Osteocyte (in vitro differentiated cells): ENCODE results near the gene DYRK2. TPM values are rescaled to one million over a fixed set of nuclear protein-coding genes. Genes with fewer than 3 reads are reported as not detected.

Experiments used
- DNase-seq: peaks from one replicate; pipeline ENCODE4 v3.0.0; 2021; ENCODE audit warnings: mixed read lengths; ENCODE audit not compliant: unreplicated experiment; ENCODE audit errors: extremely low spot score
- H3K27ac Mint-ChIP-seq: one replicate; pipeline ENCODE4 v1.8.0; 2021; ENCODE audit warnings: mild to moderate bottlenecking, mixed read lengths; ENCODE audit not compliant: unreplicated experiment
- H3K27me3 Mint-ChIP-seq: one replicate; pipeline ENCODE4 v1.8.0; 2021; ENCODE audit warnings: mixed read lengths; ENCODE audit not compliant: unreplicated experiment
- H3K36me3 Mint-ChIP-seq: one replicate; pipeline ENCODE4 v1.8.0; 2021; ENCODE audit warnings: mixed read lengths; ENCODE audit not compliant: unreplicated experiment
- H3K4me1 Mint-ChIP-seq: one replicate; pipeline ENCODE4 v1.8.0; 2021; ENCODE audit warnings: mixed read lengths; ENCODE audit not compliant: unreplicated experiment
- H3K4me3 Mint-ChIP-seq: one replicate; pipeline ENCODE4 v1.8.0; 2021; ENCODE audit warnings: mild to moderate bottlenecking, moderate library complexity, mixed read lengths; ENCODE audit not compliant: unreplicated experiment
- H3K9me3 Mint-ChIP-seq: one replicate; pipeline ENCODE4 v1.8.0; 2021; ENCODE audit warnings: mixed read lengths; ENCODE audit not compliant: unreplicated experiment
- total RNA-seq: library from RNA; stranded (reverse); gene quantifications from 2 replicates; pipeline ENCODE4 v1.2.1, GENCODE V29; 2021
- TF ChIP-seq, protein P1 (sequence below): fragments of 200-600 bp; sonication (generic); IDR thresholded peaks from 2 replicates; pipeline ENCODE4 v1.5.0; 2021; ENCODE audit warnings: antibody characterized with exemption, mild to moderate bottlenecking, moderate library complexity

DYRK2 gene
- total RNA-seq, 1 donor from 2014 or later: 28.9 TPM

DNA sequence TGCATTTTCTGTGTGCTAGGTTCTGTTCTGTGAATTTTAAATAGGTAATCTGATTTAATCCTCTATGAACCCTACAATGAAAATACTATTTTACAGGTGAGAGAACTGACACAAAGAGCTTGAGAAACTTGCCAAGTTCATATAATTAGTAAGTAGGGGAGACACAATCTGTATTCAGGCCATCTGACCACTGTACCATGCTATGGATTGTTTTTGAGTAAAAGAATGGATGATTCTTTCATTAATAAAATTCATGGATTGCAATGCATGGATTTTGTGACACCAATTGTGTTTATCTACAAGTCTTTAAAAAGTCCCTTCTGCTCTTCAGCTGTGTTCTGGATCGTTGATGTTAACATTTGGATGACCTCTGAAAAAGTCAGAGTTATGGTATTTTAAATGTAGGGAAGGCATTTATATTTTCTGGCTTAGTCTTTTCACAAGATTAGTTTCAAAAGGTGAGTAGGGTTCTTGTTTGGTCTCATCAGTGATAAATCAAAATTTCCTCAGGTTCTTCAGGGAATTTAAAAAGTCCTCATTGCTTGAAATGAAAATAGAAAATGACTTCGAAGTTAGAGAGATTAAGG is 15.4 kb upstream of the DYRK2 start:
- no peak overlapping the region for H3K4me3 Mint-ChIP-seq
- H3K4me1 Mint-ChIP-seq: peaks cover 28% of the 10 kb centered on the region
- DNase-seq: no peak
- H3K9me3 Mint-ChIP-seq: no peaks in the 10 kb centered on the region
- H3K27me3 Mint-ChIP-seq: no peaks in the 10 kb centered on the region
- no peaks in the 10 kb centered on the region for H3K36me3 Mint-ChIP-seq
- TF ChIP-seq, protein P1, sequence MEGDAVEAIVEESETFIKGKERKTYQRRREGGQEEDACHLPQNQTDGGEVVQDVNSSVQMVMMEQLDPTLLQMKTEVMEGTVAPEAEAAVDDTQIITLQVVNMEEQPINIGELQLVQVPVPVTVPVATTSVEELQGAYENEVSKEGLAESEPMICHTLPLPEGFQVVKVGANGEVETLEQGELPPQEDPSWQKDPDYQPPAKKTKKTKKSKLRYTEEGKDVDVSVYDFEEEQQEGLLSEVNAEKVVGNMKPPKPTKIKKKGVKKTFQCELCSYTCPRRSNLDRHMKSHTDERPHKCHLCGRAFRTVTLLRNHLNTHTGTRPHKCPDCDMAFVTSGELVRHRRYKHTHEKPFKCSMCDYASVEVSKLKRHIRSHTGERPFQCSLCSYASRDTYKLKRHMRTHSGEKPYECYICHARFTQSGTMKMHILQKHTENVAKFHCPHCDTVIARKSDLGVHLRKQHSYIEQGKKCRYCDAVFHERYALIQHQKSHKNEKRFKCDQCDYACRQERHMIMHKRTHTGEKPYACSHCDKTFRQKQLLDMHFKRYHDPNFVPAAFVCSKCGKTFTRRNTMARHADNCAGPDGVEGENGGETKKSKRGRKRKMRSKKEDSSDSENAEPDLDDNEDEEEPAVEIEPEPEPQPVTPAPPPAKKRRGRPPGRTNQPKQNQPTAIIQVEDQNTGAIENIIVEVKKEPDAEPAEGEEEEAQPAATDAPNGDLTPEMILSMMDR: no peak
- no peak overlapping the region for H3K27ac Mint-ChIP-seq

DNA sequence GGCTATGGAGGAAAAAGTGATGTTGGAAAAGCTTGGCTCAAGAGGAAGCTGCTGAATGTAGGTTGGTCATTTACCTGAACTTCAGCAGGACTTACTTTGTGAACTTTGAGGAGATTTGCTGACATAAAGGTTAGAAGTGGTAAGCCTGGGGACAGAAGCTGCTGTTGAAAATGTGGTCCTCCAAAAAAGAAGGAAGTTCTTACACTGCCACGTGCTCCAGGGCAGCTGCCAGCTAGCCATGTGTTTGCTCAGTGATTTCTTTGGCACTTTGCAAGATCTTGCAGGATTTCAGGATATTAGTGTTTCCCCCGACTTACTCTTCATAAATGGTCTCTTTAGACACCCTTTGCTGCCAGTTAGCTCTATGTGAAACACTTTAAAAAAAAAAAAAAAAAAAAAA is 14.8 kb upstream of the DYRK2 start:
- Mint-ChIP-seq H3K27ac (no peak overlapping the region), H3K4me3 (no peak overlapping the region), H3K9me3 (no peaks in the 10 kb centered on the region), H3K4me1 (peaks cover 28% of the 10 kb centered on the region), H3K36me3 (no peaks in the 10 kb centered on the region), H3K27me3 (no peaks in the 10 kb centered on the region)
- no peak for DNase-seq
- TF ChIP-seq, protein P1: no peak

DNA sequence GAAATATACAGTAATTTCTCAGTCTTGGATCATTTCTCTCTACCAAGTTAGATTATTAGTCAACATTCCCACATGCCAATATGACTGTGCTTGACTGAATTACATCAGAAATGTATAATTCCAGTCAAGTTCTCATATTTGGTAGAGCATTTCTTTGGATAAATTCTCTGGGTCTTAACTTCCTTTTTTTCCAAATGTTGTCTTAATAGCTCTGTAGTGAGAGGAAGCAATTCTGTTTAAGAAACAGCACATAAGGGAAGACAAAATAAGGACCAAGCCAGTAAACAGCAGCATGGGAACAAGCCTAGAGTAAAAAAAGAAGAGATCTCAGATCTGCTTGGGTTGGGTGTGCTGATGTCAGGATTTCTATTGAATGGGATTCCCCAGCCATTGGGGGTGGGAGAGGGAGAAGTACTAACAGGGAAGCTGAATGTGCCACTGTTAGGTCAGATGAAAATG is 14.2 kb upstream of the DYRK2 start:
- Mint-ChIP-seq H3K27me3 (no peaks in the 10 kb centered on the region), H3K9me3 (no peaks in the 10 kb centered on the region), H3K4me1 (peaks cover 28% of the 10 kb centered on the region), H3K36me3 (no peaks in the 10 kb centered on the region), H3K4me3 (no peak overlapping the region), H3K27ac (no peak overlapping the region)
- TF ChIP-seq, protein P1: no peak
- no peak for DNase-seq

DNA sequence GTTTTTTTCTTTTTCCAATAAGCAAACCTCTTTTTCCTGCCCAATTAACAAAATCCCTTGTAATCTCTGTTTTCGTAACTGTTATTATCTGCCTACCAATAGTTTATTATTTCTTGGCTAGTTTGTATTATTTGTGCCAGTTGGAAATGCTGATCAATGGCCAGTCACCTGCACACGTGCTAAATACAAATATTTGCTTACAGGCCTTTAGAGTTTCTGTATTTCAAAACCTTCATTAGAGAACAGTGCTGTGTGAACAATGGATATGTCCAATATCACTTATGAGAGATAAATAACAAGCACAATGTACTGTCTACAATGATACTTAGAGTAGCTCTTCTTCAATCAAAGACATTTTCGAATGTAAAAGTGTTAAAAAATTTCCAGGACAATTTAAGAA is 10.8 kb upstream of the DYRK2 start:
- Mint-ChIP-seq H3K9me3 (no peaks in the 10 kb centered on the region), H3K4me3 (no peak overlapping the region), H3K4me1 (peaks cover 7% of the 10 kb centered on the region), H3K27me3 (peaks cover 7% of the 10 kb centered on the region), H3K27ac (no peak overlapping the region), H3K36me3 (no peaks in the 10 kb centered on the region)
- TF ChIP-seq, protein P1: no peak
- DNase-seq: no peak

DNA sequence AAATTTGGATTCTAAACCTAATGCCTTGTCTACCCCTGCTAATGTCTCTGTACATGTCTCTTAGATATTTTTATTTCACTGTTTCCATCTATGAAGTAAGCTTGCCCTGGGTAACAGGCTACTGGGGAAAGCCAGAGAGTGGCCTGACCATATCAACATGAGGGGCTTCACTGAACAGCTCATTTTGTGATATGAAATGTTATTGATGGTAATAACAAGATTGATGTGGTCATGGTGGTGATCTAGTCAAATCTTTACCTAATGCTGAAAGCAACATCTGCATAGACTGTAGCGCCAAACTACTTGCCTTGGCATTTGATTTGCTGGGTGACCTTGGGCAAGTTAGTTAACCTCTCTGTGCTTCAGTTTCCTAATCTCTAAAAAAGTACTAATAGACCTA is 9.9 kb upstream of the DYRK2 start:
- DNase-seq: no peak

More for the DNA sequence above, 9.9 kb upstream of the DYRK2 start:
- Mint-ChIP-seq H3K27ac (no peak overlapping the region), H3K4me3 (no peak overlapping the region), H3K36me3 (no peaks in the 10 kb centered on the region), H3K4me1 (peaks cover under 1% of the 10 kb centered on the region), H3K27me3 (peaks cover 7% of the 10 kb centered on the region), H3K9me3 (no peaks in the 10 kb centered on the region)
- TF ChIP-seq, protein P1: no peak
